T-helper 22 cell (primary cell): ENCODE measurements around the gene FGD6.
"Not testable (repeated sequence)": the region's sequence is repeated elsewhere in the genome, so short reads cannot be mapped to it uniquely, and the experiment has no call there.

Experiments used
- DNase-seq: peaks from one replicate; pipeline ENCODE4 v3.0.0-alpha.2; 2020; ENCODE audit warnings: low read depth

The FGD6 gene

DNA sequence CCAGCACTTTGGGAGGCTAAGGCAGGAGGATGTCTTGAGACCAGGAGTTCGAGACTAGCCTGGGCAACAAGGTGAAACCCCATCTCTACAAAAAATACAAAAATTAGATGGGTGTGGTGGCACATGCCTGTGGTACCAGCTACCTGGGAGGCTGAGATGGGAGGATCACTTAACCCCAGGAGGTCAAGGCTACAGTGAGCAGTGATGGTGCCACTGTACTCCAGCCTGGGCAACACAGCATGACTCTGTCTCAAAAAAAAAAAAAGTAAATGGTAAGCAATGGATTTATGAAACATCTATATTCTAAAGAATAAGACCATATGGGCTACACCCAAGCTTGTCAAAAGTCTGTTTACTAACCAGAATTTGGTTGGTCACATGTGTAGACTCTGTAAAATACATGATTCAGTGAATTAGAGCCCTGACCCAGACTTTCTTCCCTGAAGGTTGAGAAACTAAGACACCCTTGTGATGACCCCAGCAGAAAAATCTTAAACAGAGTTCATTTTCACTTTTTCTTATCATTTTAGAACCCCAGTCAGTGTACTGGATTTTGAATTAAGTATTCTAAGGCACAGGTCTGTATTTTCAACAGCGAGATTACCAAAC is 12.1 kb downstream of the FGD6 start:
- no peak for DNase-seq

DNA sequence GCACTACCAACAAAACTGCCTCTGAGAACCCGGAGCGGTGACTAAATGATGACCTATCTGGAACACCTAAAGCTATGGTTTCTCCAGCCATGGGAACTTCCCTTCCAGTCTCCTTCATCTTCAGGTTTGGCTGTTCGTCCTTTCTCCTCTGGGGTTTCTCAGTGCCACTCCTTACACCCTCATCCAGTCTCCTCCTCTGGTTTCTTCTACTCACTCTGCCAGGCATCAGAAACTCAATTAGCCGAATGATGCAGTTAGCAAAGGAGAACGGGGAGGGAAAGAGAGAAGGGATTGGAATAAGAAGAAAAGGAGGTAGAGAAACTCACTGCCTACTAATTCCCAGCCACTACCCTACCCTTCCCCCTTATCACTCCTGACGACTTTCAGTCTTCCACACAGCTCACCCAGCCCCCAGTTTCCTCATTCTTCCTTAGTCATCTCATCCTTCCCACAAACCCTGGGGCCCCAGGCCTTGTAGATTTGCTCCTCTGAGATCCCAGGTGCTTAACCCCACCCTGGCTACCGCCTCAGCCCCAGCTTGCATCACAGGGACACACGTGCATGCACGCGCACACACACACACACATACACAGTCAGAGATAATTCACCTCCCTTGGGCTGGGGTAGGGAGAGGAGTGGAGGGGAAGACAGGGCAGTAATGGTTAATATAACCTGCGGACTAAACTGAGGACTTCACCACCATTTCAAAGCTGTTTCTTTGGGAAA is 13.0 kb downstream of the FGD6 start:
- DNase-seq = no peak

DNA sequence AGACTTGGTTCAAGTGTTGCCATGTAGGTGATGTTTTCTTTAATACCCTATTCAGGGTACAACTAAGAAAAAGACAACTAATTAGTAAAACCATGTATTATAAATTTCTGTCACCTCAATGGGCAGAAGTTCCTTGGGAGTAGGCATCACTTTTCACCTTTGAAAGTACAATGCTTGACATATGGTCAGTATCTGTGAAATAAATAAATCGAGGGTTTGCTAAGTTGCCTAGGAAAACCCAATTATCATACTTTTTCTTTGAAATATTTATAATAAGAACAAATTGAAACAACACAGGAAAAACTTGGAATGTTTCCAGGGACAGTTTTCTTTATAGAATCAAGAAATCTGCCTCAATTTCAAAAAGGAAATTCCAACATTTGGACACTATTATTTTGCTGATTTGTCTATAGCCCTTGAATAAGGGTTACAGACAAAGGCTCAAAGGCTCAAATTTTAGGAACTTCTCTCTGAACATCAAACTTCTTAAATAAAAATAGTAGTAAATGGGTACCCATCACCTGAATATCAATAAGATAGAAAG is 13.7 kb downstream of the FGD6 start:
- no peak for DNase-seq

DNA sequence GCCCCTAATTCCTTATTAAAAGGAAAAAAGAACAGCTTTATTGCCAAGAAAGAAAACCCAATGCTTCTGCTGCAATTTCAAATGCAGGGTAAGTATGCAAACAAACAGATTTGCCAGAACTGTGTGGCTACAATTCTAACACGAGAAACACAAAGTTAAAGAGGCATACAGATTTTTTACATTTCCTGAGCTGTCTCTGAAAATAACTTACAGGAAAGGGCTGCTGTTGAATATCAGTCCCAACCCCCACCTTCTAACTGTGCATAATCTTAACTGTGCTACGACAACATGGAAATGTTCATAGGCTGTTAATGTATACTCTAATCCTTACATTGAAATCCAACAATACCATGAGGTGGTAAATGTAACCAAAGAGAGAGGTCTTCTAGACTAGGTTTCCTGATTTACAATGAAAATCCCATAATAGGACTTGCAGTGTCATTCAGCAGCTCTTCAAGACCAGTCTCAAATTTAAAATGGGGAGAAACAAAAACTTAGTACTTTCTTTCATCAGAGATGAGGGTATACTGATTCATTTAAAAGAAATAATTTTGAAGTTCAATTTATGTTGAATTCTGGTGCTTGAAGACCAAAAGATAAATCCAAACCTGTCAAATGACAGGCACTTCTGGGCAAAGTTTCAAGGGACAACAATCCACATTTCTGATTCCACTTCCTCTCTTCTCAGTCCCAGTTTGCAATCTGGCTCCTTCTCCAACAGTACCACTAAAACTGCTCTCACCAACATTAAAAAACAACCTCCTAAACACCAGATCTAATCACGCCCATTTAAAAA is 14.4 kb downstream of the FGD6 start:
- no peak for DNase-seq

DNA sequence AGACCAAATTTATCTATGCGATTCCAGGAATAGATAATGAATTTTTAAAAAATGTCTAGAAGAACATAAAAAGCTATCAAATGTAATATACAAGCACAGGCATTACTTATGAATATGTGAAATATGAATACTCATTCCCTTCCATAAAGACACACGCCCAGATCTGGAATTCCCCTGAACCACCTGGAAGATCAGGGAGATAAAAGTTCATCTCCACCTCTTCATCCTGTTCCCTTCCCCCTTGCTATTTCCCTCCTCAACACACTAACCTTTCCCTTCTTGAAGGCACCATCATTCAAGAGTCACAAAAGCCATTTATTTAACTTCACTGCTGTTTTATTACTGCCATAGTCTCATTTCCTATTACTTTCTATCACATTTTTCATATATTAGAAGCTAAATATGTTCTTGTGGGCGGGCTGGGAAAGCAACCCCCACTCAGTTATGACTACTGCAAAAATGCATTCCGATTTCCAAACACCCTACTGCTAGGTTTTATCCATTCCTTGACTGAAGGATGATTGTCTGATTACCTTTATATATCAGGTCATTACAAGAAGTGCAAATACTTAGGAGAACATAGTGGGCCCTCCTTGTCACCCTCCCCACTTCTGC is 16.1 kb downstream of the FGD6 start:
- DNase-seq = no peak

DNA sequence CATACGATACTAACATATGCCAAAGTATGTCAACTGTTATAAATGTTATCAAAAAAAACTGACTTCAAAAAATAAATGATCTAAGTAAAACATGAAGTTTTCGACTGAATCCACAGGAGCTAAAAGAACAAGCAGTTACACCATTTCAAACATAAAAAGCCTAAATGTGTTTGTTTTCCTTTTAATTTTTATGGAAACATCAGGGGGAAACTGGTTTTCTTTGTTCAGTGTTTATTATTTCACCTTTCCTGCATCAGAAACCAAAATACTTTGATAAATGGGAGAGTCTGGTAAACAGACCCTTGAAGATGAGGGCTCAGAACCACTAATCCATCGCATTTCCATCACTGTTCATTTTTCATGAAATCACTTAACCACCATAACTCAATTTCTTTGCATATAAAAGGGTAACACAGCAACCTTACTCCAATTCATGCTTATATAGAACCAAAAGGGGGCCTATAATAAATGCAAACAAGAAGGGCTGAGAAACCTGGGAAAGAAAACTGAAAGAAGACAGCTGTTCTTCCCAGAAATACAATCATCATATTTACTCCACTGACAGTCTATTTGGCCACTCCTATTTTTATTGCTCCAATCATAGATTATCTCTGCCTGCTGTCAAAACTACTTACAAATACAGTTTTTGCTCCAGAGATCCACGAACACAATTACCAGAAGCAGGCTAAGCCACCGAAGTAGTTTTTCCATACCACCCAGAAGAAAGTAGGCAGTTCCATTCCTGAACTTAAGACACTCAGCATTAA is 17.0 kb downstream of the FGD6 start:
- DNase-seq = no peak

DNA sequence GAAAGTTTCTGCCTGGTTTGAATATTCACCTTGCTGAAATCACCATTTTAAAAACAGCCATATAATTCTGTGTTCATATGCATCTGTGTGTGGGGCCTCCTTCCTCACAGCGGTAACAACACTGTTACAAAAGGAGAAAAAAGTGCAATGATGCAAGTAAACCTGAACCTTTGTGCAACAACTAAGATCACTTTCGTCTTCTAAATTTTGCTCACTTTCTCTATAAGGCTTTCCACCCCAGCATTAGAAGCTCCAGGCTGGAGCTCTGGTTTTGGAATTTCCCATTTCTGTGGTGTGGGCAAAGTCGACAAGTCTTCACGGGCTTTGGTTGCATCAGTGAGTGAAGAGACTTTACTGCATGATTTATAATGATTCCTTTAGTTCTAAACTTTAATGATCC is 18.4 kb downstream of the FGD6 start:
- no peak for DNase-seq

DNA sequence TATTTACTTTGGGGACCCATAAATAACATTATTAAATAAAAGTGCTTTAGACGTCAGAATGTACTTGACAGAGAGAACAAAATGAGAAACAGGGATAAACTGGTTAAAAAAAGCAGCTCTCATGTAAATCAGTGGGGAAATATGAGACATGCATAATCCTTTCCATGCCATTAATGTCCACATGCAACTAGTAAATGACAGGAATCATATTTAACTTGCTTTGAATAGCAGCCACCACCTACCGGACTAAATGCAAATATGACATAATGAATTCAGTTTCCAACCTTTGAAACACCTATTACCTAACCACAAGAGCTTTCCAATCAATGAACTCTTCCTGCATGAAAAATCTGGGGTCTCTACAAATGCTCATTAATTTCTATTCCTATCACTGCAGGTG is 19.6 kb downstream of the FGD6 start:
- DNase-seq = no peak

DNA sequence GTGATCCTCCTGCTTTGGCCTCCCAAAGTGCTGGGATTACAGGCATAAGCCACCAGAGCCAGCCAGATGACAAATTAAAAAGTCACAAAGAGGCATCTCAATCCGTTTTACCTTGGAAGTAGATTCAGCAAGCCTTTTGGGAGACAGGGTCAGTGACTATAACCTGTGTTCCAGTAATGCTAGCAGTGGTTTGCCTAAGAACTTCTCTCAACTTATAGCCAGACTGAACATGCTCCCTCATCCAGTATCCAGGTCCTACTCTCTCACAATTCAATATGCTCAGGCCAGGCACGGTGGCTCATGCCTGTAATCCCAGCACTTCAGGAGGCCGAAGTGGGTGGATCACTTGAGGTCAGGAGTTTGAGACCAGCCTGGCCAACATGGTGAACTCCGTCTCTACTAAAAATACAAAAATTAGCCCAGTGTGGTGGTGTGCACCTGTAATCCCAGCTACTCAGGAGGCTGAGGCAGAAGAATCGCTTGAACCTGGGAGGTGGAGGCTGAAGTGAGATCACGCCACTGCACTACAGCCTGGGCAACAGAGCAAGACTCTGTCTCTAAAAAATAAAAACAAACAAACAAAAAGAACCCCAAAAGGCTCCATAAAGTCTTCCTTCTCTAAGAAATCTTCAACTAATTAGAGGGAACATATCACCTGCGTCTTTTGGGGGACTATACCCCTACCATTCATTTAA is 20.2 kb downstream of the FGD6 start:
- DNase-seq = not testable (repeated sequence)

DNA sequence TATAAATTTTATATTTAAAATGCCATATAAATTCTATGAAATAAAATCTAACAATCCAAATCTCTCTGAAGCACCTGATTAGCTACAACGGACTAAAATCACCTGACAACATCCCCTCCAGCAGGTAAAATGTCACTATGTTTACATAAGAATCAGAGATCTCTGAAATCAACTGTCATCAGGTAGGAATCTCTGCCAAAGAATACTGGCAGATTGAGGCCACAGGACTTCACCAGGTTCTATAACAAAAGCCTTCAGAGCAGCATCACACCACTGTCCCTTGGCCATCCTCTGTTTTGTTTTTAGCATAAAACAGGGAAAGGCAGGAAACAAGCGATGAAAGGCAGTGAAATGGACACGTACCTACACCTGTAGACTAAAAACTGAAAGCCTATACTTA is 22.1 kb downstream of the FGD6 start:
- DNase-seq = no peak

DNA sequence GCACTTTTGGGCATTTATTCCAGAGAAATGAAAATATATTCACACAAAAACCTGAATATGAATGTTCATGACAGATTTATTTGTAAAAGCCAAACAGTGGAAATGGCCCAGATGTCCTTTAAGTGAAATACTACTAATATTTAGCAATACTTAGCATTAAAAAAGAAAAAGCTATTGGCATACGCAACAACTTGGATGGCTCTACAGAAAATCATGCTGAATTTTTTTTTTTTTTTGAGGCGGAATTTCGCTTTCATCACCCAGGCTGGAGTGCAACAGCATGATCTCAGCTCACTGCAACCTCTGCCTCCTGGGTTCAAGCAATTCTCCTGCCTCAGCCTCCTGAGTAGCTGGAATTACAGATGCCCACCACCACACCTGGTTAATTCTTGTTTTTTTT is 24.1 kb downstream of the FGD6 start:
- DNase-seq = no peak

DNA sequence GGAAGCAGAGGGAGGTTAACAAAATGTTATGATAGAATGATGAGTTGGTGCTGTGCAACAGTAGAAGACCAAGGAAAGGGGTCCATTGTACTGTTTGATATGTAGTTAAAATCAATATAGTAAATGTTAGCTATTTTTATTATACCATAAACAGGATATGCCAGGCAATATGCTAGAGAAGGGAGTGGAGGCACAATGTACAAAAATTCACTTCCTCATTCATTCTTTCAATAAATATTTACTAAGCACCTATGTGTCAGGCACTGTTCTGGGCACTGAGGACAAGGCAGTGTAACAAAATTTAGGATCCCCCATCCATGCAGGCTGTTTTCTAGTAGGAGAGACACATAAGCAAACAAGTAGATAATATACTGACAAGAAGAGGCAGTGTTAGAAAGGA is 25.0 kb downstream of the FGD6 start:
- no peak for DNase-seq

DNA sequence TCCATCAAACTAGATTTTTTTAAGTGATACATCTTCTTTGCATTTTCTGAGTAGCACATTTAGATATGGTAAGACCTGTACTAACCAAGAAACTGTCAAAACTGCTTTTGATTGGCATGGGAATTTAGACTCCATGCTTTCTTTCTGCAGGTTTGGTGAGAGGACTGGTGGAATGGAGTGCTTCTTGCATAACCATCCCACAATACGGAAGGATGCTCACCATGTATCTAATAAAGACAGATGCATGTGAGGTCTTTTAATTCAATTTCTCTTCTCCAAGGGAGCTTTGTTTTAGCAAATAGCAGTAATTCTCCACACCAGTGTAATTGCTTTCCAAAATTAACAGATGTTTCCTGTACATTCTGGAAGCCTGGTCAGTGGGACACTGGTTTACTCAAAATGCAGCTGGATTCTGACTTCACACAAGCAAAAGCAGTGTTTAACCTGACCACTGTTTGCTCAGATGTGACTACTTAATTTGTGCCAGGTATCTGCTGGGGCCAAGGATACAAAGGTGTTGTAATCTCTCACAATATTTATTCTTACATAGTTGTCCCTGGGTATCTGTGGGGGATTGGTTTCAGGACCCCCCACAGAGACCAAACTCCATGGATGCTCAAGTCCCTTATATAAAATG is 26.1 kb downstream of the FGD6 start:
- no peak for DNase-seq

DNA sequence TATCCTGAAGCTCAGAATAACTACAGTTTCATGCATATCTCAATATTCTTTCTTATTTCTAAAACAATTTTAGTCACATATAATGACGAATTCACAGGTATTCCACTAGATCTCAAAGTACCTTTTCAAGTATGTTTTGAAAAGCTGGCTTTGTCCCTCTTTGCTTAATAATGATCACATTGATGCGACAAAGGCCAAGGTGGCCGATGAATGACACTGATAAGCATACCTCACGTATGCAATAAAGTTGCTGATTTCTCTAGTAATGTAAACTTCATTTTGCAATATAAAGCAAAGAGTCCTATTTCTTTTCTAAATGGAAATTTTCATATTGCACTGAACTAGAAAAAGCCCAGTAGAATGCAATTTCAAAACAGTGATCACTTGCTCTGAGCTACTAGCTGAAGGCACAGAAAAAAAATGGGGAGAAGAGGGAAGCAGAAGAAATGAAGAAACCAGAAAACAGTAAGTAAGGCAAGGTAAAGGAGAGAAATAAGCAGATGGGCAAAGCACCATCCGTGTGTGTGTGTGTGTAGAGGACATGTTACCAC is 29.3 kb downstream of the FGD6 start:
- DNase-seq = no peak

DNA sequence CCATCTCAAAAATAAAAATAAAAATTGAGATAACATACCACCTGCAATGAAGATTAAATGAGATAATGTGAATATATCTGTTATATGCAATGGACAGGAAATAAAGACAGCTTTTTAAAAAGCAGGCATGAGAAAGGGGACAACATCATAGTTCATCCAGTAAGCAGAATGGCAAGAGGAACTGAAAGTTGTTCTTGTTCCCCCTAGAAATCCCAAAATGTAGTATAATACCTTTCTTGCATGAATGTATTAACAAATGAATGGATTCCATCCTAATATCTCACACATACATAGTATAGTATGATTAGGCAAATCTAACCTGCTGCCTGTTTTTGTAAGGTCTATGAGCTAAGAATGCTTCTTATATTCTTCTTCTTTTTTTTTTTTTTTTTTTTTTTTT is 31.4 kb downstream of the FGD6 start:
- no peak for DNase-seq

DNA sequence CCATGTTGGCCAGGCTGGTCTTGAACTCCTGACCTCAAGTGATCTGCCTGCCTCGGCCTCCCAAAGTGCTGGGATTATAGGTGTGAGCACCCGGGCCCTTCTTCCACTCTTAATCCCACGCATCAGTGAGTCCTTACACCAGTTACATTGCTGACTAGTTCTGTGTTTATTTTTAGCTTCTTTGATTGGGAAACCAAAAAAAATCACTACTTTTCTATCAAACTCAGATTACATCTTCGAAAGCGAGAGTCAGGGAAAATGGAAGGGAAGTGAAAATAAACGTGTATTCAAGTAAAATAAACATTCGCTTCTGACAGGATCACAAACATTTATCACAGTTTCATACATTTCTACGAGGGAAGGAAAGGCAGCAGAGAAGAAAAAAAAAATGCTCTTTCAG is 32.2 kb downstream of the FGD6 start:
- DNase-seq = no peak

DNA sequence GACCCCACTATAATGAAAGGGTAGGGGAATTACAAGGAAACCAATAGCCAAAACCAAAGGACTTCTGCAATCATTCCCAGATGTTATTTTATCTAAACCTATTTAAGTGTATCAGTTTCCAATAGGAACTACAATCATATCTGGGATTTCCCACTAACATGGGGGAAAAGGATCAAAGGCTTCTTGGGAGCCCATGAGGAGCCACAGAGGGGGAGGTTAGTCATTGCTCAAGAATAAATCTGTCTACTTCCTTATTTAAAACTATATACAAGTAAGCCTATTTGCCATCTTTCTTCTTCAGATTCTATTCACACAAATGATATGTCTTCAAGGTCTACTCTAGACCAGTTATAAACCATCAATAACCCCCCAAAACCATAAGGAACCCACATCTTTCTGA is 33.1 kb downstream of the FGD6 start:
- no peak for DNase-seq

DNA sequence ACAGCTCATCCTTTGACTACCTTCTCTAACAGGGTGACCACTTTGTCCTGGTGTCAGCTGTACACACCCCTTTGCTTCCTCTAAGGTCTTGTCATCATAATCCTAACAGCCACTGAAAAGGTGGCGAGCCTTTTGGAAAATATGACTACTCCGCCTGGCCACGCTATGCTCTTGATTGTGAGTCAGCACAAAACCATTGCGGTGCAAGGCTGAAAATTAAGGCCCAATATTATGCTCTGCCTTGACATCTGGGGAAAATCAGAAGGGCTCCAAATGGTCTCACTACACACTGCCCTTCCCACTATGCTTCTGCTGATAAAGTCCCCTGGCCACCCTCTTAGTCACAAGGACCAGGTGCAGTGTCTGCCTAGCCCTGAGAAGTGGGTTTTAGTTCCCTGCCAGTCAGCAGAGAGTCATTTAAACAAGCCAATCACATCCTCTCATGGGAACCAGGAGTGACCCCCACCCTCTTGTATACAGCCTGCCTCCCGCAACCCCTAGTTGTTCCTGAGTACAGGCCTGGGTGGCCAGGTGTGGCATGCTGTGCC is 34.3 kb downstream of the FGD6 start:
- no peak for DNase-seq

DNA sequence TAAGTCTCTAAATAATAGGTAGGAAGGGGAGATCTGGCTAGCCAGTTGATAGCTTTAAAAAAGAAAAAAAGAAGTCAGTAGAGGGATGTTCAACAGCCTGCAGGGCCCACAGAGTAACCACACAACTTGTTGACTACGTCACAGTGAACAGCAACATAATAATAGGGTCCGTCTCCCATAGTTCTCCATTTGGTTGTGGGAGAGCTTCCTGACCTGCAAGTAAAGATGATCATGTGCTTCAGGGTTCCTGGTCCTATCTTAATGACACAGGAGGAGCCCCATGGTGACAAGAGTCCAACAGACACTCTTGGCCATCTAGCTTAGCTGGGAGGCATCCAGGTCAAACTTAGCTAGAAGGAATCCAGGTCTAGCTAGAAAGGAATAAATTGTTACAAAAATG is 36.2 kb downstream of the FGD6 start:
- DNase-seq = no peak

DNA sequence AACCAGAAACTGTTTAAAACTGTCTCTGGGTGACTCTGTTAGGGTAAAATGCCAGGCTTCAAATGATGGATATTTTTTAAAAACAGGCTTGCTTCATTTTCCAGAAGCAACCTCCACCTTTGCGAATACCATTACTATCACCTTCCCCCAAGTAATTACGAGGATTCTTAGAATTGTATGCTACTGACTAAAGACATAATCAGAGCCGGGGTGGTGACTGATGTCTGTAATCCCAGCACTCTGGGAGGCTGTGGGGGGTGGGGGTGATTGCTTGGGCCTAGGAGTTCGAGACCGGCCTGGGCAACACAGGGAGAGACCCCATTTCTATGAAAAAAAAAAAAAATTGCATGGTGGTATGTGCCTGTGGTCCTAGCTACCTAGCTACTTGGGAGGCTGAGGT is 38.3 kb downstream of the FGD6 start:
- DNase-seq = no peak
